ENCODE data around the gene LGALS4.

DNA sequence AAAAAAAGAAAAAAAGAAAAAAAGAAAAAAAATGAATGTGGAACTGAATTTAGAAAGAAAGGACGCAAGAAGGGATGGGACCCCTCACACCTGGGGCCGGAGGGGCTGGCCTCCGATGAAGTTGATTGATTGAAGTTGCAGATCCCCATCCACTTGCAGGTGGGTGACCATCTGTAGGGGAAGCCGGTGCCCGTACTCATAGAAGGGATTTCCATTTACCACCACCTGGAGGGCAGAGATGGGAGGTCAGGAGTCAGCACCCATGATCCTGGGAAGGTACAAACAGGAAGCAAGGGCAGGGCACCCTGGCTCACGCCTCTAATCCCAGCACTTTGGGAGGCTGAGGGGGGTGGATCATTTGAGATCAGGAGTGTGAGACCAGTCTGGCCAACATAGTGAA is 6.4 kb downstream of the LGALS4 start:
- TF ChIP-seq CTCF (conservative IDR thresholded peaks at IDR 0.05; ENCODE audit: low read depth in 2 of 2), result no peak
- TF ChIP-seq, protein P1, sequence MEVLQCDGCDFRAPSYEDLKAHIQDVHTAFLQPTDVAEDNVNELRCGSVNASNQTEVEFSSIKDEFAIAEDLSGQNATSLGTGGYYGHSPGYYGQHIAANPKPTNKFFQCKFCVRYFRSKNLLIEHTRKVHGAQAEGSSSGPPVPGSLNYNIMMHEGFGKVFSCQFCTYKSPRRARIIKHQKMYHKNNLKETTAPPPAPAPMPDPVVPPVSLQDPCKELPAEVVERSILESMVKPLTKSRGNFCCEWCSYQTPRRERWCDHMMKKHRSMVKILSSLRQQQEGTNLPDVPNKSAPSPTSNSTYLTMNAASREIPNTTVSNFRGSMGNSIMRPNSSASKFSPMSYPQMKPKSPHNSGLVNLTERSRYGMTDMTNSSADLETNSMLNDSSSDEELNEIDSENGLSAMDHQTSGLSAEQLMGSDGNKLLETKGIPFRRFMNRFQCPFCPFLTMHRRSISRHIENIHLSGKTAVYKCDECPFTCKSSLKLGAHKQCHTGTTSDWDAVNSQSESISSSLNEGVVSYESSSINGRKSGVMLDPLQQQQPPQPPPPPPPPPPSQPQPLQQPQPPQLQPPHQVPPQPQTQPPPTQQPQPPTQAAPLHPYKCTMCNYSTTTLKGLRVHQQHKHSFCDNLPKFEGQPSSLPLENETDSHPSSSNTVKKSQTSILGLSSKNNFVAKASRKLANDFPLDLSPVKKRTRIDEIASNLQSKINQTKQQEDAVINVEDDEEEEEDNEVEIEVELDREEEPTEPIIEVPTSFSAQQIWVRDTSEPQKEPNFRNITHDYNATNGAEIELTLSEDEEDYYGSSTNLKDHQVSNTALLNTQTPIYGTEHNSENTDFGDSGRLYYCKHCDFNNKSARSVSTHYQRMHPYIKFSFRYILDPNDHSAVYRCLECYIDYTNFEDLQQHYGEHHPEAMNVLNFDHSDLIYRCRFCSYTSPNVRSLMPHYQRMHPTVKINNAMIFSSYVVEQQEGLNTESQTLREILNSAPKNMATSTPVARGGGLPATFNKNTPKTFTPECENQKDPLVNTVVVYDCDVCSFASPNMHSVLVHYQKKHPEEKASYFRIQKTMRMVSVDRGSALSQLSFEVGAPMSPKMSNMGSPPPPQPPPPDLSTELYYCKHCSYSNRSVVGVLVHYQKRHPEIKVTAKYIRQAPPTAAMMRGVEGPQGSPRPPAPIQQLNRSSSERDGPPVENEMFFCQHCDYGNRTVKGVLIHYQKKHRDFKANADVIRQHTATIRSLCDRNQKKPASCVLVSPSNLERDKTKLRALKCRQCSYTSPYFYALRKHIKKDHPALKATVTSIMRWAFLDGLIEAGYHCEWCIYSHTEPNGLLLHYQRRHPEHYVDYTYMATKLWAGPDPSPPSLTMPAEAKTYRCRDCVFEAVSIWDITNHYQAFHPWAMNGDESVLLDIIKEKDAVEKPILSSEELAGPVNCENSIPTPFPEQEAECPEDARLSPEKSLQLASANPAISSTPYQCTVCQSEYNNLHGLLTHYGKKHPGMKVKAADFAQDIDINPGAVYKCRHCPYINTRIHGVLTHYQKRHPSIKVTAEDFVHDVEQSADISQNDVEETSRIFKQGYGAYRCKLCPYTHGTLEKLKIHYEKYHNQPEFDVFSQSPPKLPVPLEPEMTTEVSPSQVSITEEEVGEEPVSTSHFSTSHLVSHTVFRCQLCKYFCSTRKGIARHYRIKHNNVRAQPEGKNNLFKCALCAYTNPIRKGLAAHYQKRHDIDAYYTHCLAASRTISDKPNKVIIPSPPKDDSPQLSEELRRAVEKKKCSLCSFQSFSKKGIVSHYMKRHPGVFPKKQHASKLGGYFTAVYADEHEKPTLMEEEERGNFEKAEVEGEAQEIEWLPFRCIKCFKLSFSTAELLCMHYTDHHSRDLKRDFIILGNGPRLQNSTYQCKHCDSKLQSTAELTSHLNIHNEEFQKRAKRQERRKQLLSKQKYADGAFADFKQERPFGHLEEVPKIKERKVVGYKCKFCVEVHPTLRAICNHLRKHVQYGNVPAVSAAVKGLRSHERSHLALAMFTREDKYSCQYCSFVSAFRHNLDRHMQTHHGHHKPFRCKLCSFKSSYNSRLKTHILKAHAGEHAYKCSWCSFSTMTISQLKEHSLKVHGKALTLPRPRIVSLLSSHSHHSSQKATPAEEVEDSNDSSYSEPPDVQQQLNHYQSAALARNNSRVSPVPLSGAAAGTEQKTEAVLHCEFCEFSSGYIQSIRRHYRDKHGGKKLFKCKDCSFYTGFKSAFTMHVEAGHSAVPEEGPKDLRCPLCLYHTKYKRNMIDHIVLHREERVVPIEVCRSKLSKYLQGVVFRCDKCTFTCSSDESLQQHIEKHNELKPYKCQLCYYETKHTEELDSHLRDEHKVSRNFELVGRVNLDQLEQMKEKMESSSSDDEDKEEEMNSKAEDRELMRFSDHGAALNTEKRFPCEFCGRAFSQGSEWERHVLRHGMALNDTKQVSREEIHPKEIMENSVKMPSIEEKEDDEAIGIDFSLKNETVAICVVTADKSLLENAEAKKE (CRISPR knock-in tag; IDR thresholded peaks at IDR 0.05), result no peak
- no peak for TF ChIP-seq REST (IDR thresholded peaks at IDR 0.05; ENCODE audit: unreplicated experiment)
- no peak for TF ChIP-seq ZNF331 (CRISPR knock-in tag; IDR thresholded peaks at IDR 0.05; ENCODE audit: low read depth)
- no peak for TF ChIP-seq POLR2AphosphoS5 (IDR thresholded peaks at IDR 0.05; ENCODE audit: low read depth)

Measured in GM23338 (cell line).